22Rv1 (cell line): ENCODE results near the gene MSMO1.
A peak's percentile ranks its signal among the peaks of the same experiment; 100 is the strongest.

Experiments
- H3K27ac ChIP-seq: fragments of 450-650 bp; 2 replicates; pipeline ENCODE4 v1.5.1; 2017
- ZFX ChIP-seq: fragments of 450-650 bp; IDR thresholded peaks from 2 replicates; pipeline ENCODE4 v1.6.1; 2017; ENCODE audit warnings: antibody characterized with exemption, borderline replicate concordance
- TF ChIP-seq, protein P1 (sequence below): fragments of 450-650 bp; IDR thresholded peaks from 2 replicates; pipeline ENCODE4 v1.5.1; 2017; ENCODE audit warnings: mild to moderate bottlenecking

Gene MSMO1

DNA sequence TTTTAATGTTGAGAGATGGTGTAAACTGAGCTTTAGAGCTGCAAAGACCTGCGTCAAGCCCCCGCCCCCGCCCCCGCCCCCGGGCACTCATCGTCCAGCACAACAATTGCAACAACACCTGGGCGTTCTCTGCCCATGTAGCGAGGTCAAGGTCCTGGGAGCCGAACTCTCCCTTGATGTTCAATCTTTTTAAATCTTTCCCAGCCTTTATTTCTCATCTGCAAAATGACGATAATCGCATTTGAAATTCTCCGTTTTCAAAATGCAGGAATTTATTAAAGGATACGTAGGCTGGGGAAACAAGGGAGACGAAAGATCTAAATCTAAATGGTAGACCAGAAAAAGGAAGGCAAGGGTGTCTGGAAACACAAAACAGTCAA is 648 bp upstream of the MSMO1 start:
- H3K27ac ChIP-seq: peak overlapping the region; percentile 91
- TF ChIP-seq, protein P1, sequence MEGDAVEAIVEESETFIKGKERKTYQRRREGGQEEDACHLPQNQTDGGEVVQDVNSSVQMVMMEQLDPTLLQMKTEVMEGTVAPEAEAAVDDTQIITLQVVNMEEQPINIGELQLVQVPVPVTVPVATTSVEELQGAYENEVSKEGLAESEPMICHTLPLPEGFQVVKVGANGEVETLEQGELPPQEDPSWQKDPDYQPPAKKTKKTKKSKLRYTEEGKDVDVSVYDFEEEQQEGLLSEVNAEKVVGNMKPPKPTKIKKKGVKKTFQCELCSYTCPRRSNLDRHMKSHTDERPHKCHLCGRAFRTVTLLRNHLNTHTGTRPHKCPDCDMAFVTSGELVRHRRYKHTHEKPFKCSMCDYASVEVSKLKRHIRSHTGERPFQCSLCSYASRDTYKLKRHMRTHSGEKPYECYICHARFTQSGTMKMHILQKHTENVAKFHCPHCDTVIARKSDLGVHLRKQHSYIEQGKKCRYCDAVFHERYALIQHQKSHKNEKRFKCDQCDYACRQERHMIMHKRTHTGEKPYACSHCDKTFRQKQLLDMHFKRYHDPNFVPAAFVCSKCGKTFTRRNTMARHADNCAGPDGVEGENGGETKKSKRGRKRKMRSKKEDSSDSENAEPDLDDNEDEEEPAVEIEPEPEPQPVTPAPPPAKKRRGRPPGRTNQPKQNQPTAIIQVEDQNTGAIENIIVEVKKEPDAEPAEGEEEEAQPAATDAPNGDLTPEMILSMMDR: no peak
- TF ChIP-seq ZFX: no peak

DNA sequence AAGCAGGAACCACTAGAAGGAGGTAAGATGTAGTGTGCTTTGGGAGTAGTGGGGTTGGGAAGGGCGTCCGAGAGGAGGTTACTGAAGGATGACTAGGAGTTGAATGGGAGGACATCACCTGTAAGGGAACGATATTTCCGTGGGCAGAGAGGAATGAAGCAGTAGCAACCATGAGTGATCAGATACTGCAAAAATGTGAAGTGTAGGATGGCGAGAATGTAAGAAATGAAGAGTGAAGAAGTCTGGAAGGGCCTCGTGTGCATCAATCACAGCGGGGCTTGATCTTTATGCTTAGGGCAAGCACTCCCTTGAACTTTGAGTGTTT is 594 bp downstream of the MSMO1 start:
- H3K27ac ChIP-seq: peak overlapping the region; percentile 91
- TF ChIP-seq ZFX: no peak
- TF ChIP-seq, protein P1: no peak

DNA sequence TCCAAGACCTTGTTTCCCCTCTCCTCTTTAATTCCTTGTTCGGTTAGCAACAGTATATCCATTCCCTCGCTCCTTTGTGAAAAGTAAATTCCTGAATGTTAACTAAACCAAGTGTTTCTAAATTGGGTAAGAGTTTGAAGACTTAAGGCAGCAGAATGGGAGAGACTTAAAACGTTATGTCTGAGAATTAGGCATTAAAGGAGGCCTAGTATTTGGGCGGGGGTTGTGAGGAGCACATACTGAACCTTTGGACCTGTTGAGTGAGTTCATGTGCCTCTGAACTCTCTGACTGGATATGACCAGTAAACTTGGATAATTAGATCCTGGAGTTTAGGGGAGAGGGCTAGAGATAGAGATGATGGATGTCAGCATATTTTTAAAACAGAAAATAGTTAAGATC is 1.2 kb downstream of the MSMO1 start:
- peak overlapping the region; percentile 91 for H3K27ac ChIP-seq
- TF ChIP-seq, protein P1: no peak
- no peak for TF ChIP-seq ZFX

DNA sequence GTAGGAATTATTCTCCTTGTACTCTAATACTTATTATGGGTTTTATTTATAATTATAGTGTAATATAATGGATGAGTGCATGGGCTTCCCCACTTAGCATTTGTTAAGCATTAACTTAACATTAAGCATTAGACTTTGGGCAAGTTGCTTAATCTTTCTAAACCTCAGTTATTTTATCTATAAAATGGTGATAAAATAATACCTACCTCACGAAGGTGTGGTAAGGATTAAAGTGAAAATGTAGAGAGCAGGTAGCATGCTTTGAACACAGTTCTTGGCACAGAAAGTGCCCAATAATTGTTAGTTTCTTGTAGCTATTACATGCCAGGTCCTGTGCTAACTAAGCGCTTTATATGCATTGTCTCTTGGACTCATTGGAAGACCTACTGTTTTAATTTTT is 2.6 kb downstream of the MSMO1 start:
- TF ChIP-seq, protein P1: no peak
- no peak for TF ChIP-seq ZFX
- H3K27ac ChIP-seq: peak overlapping the region; percentile 91

DNA sequence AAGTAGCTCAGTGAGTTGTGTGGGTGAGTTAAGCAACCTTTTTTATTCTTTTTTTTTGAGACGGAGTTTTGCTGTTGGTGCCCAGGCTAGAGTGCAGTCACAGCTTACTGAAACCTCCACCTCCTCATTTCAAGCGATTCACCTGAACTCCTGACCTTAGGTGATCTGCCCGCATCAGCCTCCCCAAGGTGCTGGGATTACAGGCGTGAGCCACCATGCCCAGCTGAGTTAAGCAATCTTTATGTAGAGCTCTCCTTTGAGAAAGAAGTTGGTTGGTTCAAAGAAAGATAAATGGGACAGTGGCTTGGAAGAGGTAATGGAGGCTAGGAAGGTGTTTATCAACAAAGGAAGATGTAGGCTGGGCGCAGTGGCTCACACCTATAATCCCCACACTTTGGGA is 3.2 kb downstream of the MSMO1 start:
- peak overlapping the region; percentile 91 for H3K27ac ChIP-seq
- TF ChIP-seq ZFX: no peak
- TF ChIP-seq, protein P1: no peak

DNA sequence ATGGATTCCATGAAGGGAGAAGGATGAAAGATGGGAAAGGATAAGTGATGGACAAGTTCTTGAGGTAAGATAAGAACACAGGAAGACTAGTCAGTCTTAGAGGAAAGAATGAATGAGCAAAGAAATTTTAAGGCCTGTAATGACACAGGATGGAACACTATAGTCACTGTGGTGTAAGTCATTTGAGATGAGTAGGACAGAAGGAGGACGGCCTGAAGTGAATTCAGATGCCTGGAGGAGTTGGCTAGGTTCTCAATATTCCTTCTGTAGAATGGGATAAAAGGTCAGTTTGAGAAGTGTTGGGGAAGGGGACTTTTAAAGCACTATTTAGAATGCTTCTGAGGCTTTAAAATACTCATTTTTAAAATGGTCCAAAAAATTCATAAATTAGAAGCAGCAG is 3.9 kb downstream of the MSMO1 start:
- peak overlapping the region; percentile 91 for H3K27ac ChIP-seq

DNA sequence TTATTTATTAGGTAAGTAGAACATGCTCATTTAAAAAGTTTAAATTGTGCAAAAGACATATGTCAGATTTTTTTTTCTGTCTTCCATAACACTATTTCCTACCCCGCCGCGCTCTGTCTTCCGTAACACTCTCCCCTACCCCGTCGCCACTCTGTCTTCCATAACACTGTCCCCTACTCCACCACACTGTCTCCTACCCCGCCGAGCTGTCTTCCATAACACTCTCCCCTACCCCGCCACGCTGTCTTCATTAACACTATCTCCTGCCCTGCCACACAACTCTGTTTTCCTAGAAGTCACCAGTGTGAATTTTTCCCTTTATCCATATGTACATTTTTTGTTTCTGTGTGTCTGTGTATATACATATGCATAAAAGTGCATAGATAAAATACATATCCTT is 4.4 kb downstream of the MSMO1 start:
- TF ChIP-seq, protein P1: no peak
- no peak for TF ChIP-seq ZFX
- H3K27ac ChIP-seq: peak overlapping the region; percentile 19; the same call in 1 of the 2 replicates

More for the DNA sequence above, 3.9 kb downstream of the MSMO1 start:
- TF ChIP-seq, protein P1: no peak
